Liver (tissue), 9 donors: ENCODE measurements around the gene LRCH2. TPM values are rescaled to one million over a fixed set of nuclear protein-coding genes. Genes with fewer than 3 reads are reported as not detected.

Experiments
- DNase-seq: peaks from one replicate; pipeline ENCODE4 v3.0.0-alpha.2; 2017; ENCODE audit warnings: low spot score
- H3K27ac ChIP-seq, 2 donors: one replicate each; pipeline ENCODE4 v1.7.0; 2013; ENCODE audit warnings: inconsistent platforms in 2 of 2, low read length in 2 of 2, control low read depth in 1 of 2, low read depth in 1 of 2, mild to moderate bottlenecking in 1 of 2
- H3K27me3 ChIP-seq, 4 donors: one replicate each; pipeline versions ENCODE4 v1.6.1 to v1.7.0; 2013; ENCODE audit warnings: low read length in 3 of 4, inconsistent platforms in 1 of 4, mild to moderate bottlenecking in 1 of 4, moderate library complexity in 1 of 4; ENCODE audit not compliant: control insufficient read depth in 4 of 4, insufficient read depth in 4 of 4
- H3K36me3 ChIP-seq, 4 donors: one replicate each; pipeline versions ENCODE4 v1.6.1 to v1.7.0; 2013; ENCODE audit warnings: low read length in 3 of 4, mild to moderate bottlenecking in 3 of 4, low read depth in 1 of 4, moderate library complexity in 1 of 4; ENCODE audit not compliant: control insufficient read depth in 4 of 4, insufficient read depth in 3 of 4
- H3K4me1 ChIP-seq, 4 donors: one replicate each; pipeline versions ENCODE4 v1.6.1 to v1.7.0; 2013; ENCODE audit warnings: low read length in 3 of 4, mild to moderate bottlenecking in 3 of 4, moderate library complexity in 1 of 4; ENCODE audit not compliant: control insufficient read depth in 4 of 4, insufficient read depth in 4 of 4
- H3K4me3 ChIP-seq, 3 donors: one replicate each; pipeline versions ENCODE4 v1.6.1 to v1.7.0; 2013; ENCODE audit warnings: low read length in 3 of 3, control low read depth in 1 of 3, low read depth in 1 of 3, mild to moderate bottlenecking in 1 of 3
- H3K9ac ChIP-seq, 2 donors: one replicate each; pipeline ENCODE4 v1.7.0; 2013; ENCODE audit warnings: low read length in 2 of 2, mild to moderate bottlenecking in 2 of 2, moderate library complexity in 2 of 2, control low read depth in 1 of 2, low read depth in 1 of 2
- H3K9me3 ChIP-seq, 4 donors: one replicate each; pipeline versions ENCODE4 v1.6.1 to v1.7.0; 2013; ENCODE audit warnings: low read length in 3 of 4; ENCODE audit not compliant: control insufficient read depth in 4 of 4
- EGR1 ChIP-seq, 2 donors: IDR thresholded peaks; 2 replicates each; pipeline ENCODE4 v1.6.1; 2016 to 2018; ENCODE audit warnings: antibody characterized with exemption in 2 of 2, low read depth in 2 of 2
- FOXA1 ChIP-seq: IDR thresholded peaks from 2 replicates; pipeline ENCODE4 v1.6.1; 2016; ENCODE audit warnings: antibody characterized with exemption
- FOXA2 ChIP-seq: IDR thresholded peaks from 2 replicates; pipeline ENCODE4 v1.6.1; 2016; ENCODE audit warnings: antibody characterized with exemption
- GABPA ChIP-seq, 2 donors: IDR thresholded peaks in 1 of 2; conservative IDR thresholded peaks in 1 of 2; 2 replicates each; pipeline ENCODE4 v1.6.1; 2016; ENCODE audit warnings: antibody characterized with exemption in 2 of 2, mild to moderate bottlenecking in 1 of 2, moderate library complexity in 1 of 2
- HNF4A ChIP-seq, 2 donors: conservative IDR thresholded peaks; 2 replicates each; pipeline ENCODE4 v1.6.1; 2016; ENCODE audit warnings: antibody characterized with exemption in 2 of 2, mild to moderate bottlenecking in 2 of 2
- HNF4G ChIP-seq: IDR thresholded peaks from 2 replicates; pipeline ENCODE4 v1.6.1; 2016; ENCODE audit warnings: antibody characterized with exemption
- JUND ChIP-seq, 2 donors: IDR thresholded peaks; 2 replicates each; pipeline ENCODE4 v1.6.1; 2016; ENCODE audit warnings: antibody characterized with exemption in 2 of 2
- NR2F2 ChIP-seq: IDR thresholded peaks from 2 replicates; pipeline ENCODE4 v1.6.1; 2016; ENCODE audit warnings: antibody characterized with exemption
- RAD21 ChIP-seq, 2 donors: IDR thresholded peaks; 2 replicates each; pipeline ENCODE4 v1.6.1; 2016; ENCODE audit warnings: antibody characterized with exemption in 2 of 2, mild to moderate bottlenecking in 2 of 2
- RXRA ChIP-seq, 2 donors: IDR thresholded peaks; 2 replicates each; pipeline ENCODE4 v1.6.1; 2017 to 2018; ENCODE audit warnings: antibody characterized with exemption in 2 of 2, mild to moderate bottlenecking in 1 of 2
- SP1 ChIP-seq: IDR thresholded peaks from 2 replicates; pipeline ENCODE4 v1.6.1; 2018; ENCODE audit warnings: antibody characterized with exemption, mild to moderate bottlenecking
- TAF1 ChIP-seq: conservative IDR thresholded peaks from 2 replicates; pipeline ENCODE4 v1.6.1; 2016; ENCODE audit warnings: antibody characterized with exemption, mild to moderate bottlenecking
- YY1 ChIP-seq: IDR thresholded peaks from 2 replicates; pipeline ENCODE4 v1.6.1; 2016; ENCODE audit warnings: antibody characterized with exemption, mild to moderate bottlenecking
- WGBS: extraction: QIAGEN DNeasy Blood & Tissue Kit; methylation state at CpG from one replicate; pipeline ENCODE4 v1.1.7; 2013; 5-methylcytosine and 5-hydroxymethylcytosine counted together
- polyA plus RNA-seq, 2 donors: library from polyadenylated mRNA; stranded (reverse) in 1 of 2; unstranded in 1 of 2; fragments of 200-250 nt in 1 of 2; fragments of >200 nt in 1 of 2; fragmentation: Nextera tagmentation in 1 of 2; extraction: Ambion mirVana in 1 of 2; gene quantifications; one replicate each; pipeline versions ENCODE4 v1.2.1 to v1.2.3, GENCODE V29; 2013 to 2015
- total RNA-seq, 2 donors: library from RNA; depleted of rRNA; stranded (reverse); fragments of >200 nt; gene quantifications; one replicate each; pipeline ENCODE4 v1.2.3, GENCODE V29; 2014
- TF ChIP-seq, protein P1 (sequence below): IDR thresholded peaks from 2 replicates; pipeline ENCODE4 v1.6.1; 2016; ENCODE audit warnings: antibody characterized with exemption
- TF ChIP-seq, protein P2 (sequence below): IDR thresholded peaks from 2 replicates; pipeline ENCODE4 v1.6.1; 2016; ENCODE audit warnings: antibody characterized with exemption, mild to moderate bottlenecking
- TF ChIP-seq, protein P3 (sequence below): fragments of 150-350 bp; IDR thresholded peaks from 2 replicates; pipeline ENCODE4 v1.5.1; 2017; ENCODE audit warnings: improper control_type of control experiment, low read depth, low read length; ENCODE audit not compliant: missing input control
- TF ChIP-seq, protein P4 (sequence below): IDR thresholded peaks from 2 replicates; pipeline ENCODE4 v1.6.1; 2016; ENCODE audit warnings: antibody characterized with exemption
- TF ChIP-seq, protein P5 (sequence below): IDR thresholded peaks from 2 replicates; pipeline ENCODE4 v1.6.1; 2016; ENCODE audit warnings: antibody characterized with exemption
- donor health status: healthy.
- donor health status: healthy.
- donor health status: healthy.
- donor health status: healthy.
- donor health status: healthy.

Gene LRCH2
- total and polyA plus RNA-seq, 4 donors, result 0.06 to 0.42 (median 0.24) TPM

DNA sequence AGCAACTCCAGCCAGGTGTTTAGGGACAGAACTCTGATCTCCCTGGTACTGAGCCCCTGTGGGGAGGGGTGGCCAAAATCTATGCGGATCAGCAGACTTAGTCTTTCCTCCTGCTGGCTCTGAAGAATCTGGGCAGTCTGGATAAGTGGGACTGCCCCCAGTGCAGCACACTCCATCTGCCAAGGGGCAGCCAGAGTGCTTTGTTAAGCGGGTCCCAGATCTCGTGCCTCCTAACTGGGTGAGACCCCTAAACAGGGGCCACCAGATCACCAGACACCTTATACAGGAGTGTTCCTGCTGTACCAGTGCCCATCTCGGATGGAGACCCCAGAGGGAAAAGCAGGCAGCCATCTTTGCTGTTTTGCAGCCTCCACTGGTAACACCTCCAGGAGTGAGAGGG is 135.0 kb downstream of the LRCH2 start:
- Histone ChIP-seq H3K9ac (no peak overlapping the region), H3K4me3 (no peak overlapping the region), H3K4me1 (no peaks in the 10 kb centered on the region), H3K36me3 (no peaks in the 10 kb centered on the region), H3K9me3 (peaks cover 0 to 3% (median 1%) of the 10 kb centered on the region in 4 donors), H3K27me3 (no peaks in the 10 kb centered on the region), H3K27ac (no peak overlapping the region)
- TF ChIP-seq, protein P1, sequence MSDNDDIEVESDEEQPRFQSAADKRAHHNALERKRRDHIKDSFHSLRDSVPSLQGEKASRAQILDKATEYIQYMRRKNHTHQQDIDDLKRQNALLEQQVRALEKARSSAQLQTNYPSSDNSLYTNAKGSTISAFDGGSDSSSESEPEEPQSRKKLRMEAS, result no peak
- no peak for TF ChIP-seq EGR1 (IDR thresholded peaks at IDR 0.05; ENCODE audit: low read depth in 2 of 2)
- TF ChIP-seq HNF4A (conservative IDR thresholded peaks at IDR 0.05), result no peak
- TF ChIP-seq, protein P2, sequence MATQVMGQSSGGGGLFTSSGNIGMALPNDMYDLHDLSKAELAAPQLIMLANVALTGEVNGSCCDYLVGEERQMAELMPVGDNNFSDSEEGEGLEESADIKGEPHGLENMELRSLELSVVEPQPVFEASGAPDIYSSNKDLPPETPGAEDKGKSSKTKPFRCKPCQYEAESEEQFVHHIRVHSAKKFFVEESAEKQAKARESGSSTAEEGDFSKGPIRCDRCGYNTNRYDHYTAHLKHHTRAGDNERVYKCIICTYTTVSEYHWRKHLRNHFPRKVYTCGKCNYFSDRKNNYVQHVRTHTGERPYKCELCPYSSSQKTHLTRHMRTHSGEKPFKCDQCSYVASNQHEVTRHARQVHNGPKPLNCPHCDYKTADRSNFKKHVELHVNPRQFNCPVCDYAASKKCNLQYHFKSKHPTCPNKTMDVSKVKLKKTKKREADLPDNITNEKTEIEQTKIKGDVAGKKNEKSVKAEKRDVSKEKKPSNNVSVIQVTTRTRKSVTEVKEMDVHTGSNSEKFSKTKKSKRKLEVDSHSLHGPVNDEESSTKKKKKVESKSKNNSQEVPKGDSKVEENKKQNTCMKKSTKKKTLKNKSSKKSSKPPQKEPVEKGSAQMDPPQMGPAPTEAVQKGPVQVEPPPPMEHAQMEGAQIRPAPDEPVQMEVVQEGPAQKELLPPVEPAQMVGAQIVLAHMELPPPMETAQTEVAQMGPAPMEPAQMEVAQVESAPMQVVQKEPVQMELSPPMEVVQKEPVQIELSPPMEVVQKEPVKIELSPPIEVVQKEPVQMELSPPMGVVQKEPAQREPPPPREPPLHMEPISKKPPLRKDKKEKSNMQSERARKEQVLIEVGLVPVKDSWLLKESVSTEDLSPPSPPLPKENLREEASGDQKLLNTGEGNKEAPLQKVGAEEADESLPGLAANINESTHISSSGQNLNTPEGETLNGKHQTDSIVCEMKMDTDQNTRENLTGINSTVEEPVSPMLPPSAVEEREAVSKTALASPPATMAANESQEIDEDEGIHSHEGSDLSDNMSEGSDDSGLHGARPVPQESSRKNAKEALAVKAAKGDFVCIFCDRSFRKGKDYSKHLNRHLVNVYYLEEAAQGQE, result no peak
- TF ChIP-seq, protein P3, sequence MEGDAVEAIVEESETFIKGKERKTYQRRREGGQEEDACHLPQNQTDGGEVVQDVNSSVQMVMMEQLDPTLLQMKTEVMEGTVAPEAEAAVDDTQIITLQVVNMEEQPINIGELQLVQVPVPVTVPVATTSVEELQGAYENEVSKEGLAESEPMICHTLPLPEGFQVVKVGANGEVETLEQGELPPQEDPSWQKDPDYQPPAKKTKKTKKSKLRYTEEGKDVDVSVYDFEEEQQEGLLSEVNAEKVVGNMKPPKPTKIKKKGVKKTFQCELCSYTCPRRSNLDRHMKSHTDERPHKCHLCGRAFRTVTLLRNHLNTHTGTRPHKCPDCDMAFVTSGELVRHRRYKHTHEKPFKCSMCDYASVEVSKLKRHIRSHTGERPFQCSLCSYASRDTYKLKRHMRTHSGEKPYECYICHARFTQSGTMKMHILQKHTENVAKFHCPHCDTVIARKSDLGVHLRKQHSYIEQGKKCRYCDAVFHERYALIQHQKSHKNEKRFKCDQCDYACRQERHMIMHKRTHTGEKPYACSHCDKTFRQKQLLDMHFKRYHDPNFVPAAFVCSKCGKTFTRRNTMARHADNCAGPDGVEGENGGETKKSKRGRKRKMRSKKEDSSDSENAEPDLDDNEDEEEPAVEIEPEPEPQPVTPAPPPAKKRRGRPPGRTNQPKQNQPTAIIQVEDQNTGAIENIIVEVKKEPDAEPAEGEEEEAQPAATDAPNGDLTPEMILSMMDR, result no peak
- no peak for TF ChIP-seq HNF4G
- no peak for TF ChIP-seq GABPA (IDR thresholded peaks at IDR 0.05 in 1 of 2, conservative IDR thresholded peaks at IDR 0.05 in 1 of 2)
- no peak for TF ChIP-seq TAF1
- TF ChIP-seq NR2F2, result no peak
- TF ChIP-seq FOXA1, result no peak
- TF ChIP-seq JUND (IDR thresholded peaks at IDR 0.05), result no peak
- no peak for TF ChIP-seq SP1
- TF ChIP-seq YY1, result no peak
- TF ChIP-seq, protein P4, sequence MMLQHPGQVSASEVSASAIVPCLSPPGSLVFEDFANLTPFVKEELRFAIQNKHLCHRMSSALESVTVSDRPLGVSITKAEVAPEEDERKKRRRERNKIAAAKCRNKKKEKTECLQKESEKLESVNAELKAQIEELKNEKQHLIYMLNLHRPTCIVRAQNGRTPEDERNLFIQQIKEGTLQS, result no peak
- no peak for TF ChIP-seq FOXA2
- TF ChIP-seq RXRA (IDR thresholded peaks at IDR 0.05), result no peak
- TF ChIP-seq RAD21 (IDR thresholded peaks at IDR 0.05), result no peak
- no peak for DNase-seq
- 80% methylated on average over 4 of the region's 4 CpGs for WGBS

DNA sequence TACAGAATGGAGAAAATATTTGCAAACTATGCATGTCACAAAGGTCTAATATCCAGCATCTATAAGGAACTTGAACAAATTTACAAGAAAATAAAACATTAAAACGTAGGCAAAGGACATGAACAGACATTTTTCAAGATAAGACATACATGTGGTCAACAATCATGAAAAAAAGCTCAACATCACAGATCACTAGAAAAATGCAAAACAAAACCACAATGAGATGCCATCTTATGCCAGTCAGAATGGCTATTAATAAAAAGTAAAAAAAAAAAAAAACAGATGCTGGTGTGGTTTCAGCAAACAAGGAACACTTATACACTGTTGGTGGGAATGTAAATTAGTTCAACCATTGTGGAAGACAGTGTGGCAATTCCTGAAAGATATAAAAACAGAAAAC is 140.7 kb downstream of the LRCH2 start:
- no peak for DNase-seq
- Histone ChIP-seq H3K36me3 (no peaks in the 10 kb centered on the region), H3K4me3 (no peak overlapping the region), H3K4me1 (no peaks in the 10 kb centered on the region), H3K27me3 (no peaks in the 10 kb centered on the region), H3K9me3 (peaks cover 0 to under 1% (median 0%) of the 10 kb centered on the region in 4 donors), H3K9ac (no peak overlapping the region), H3K27ac (no peak overlapping the region)
- WGBS, result 51% methylated on average over 1 of the region's 1 CpG
- TF ChIP-seq, protein P5, sequence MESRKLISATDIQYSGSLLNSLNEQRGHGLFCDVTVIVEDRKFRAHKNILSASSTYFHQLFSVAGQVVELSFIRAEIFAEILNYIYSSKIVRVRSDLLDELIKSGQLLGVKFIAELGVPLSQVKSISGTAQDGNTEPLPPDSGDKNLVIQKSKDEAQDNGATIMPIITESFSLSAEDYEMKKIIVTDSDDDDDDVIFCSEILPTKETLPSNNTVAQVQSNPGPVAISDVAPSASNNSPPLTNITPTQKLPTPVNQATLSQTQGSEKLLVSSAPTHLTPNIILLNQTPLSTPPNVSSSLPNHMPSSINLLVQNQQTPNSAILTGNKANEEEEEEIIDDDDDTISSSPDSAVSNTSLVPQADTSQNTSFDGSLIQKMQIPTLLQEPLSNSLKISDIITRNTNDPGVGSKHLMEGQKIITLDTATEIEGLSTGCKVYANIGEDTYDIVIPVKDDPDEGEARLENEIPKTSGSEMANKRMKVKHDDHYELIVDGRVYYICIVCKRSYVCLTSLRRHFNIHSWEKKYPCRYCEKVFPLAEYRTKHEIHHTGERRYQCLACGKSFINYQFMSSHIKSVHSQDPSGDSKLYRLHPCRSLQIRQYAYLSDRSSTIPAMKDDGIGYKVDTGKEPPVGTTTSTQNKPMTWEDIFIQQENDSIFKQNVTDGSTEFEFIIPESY, result no peak
- TF ChIP-seq JUND (IDR thresholded peaks at IDR 0.05) (no peak), EGR1 (IDR thresholded peaks at IDR 0.05; ENCODE audit: low read depth in 2 of 2) (no peak), FOXA1 (no peak), FOXA2 (no peak), SP1 (no peak), HNF4G (no peak), NR2F2 (no peak), TAF1 (no peak)
- TF ChIP-seq, protein P1, result no peak
- TF ChIP-seq, protein P3, result no peak
- TF ChIP-seq, protein P2, result no peak
